Measurements from ENCODE around the gene VCPKMT. TPM values are rescaled to one million over a fixed set of nuclear protein-coding genes. Genes with fewer than 3 reads are reported as not detected.
A peak's percentile ranks its signal among the peaks of the same experiment; 100 is the strongest.

The VCPKMT gene
- total and polyA plus RNA-seq, 9 of the 15 experiments (the other 6 are each of a cell fraction or from before 2014, with no cell fraction given) = 2.7 to 7.8 (median 6.3) TPM

DNA sequence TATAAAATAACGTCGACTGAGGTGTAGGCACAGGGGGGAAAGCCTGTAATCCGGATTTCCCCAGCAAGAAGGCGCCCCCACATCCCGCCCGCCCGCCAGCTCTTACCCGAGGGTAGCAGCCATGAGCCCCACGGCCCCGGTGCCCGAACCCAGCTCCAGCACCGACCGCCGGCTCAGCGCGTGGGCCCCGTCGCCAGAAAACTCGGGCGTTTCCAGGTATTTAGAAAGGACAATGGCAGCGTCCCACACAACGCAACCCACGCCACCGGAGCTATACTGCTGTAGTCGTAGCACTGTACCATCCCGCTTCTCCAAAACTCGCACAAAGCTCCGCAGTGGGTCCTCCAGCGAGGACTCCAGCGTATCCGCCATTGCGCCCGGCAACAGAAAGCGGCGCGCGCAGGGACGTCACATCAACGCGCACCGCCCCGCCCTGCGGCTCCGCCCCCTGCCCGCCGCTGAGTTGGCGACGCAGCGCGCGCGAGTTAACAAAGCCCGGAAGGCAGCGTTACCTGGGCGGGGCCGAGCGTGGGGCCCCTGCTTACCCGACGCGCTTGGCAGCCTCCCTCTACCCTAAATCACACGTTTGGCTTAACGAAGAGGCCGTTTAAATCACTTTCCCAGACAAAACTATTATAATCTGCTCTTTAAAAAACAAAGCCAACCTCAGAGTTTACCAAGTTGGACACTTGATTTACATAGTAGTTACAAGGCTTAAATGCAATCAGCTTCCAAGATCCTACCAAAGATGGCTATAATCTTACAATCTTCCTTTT is at the start of gene VCPKMT (continued):
- peak; percentile 60; the same call in 1 of the 2 replicates for TF ChIP-seq TAF7 (tag; IDR thresholded peaks at IDR 0.05)
- TF ChIP-seq, protein P1, sequence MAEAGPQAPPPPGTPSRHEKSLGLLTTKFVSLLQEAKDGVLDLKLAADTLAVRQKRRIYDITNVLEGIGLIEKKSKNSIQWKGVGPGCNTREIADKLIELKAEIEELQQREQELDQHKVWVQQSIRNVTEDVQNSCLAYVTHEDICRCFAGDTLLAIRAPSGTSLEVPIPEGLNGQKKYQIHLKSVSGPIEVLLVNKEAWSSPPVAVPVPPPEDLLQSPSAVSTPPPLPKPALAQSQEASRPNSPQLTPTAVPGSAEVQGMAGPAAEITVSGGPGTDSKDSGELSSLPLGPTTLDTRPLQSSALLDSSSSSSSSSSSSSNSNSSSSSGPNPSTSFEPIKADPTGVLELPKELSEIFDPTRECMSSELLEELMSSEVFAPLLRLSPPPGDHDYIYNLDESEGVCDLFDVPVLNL (CRISPR knock-in tag; IDR thresholded peaks at IDR 0.05; ENCODE audit: low read depth) = peak; percentile 81; the same call in 1 of the 2 replicates
- TF ChIP-seq ELK3 (CRISPR knock-in tag; IDR thresholded peaks at IDR 0.05) = no peak
- TF ChIP-seq MBD1 (CRISPR knock-in tag; IDR thresholded peaks at IDR 0.05) = no peak
- no peak for TF ChIP-seq RHOXF2B (CRISPR knock-in tag; conservative IDR thresholded peaks at IDR 0.05)
- TF ChIP-seq RNF2 (IDR thresholded peaks at IDR 0.05) = no peak
- no peak for TF ChIP-seq ZNF76 (CRISPR knock-in tag; IDR thresholded peaks at IDR 0.05; ENCODE audit: borderline replicate concordance)
- no peak for TF ChIP-seq CSDE1 (IDR thresholded peaks at IDR 0.05)
- TF ChIP-seq ZNF24 (IDR thresholded peaks at IDR 0.05) = no peak; the same call in 1 of the 2 replicates
- TF ChIP-seq GABPB1 (CRISPR knock-in tag; IDR thresholded peaks at IDR 0.05) = peak; percentile 72
- TF ChIP-seq POLR2H (tag; IDR thresholded peaks at IDR 0.05; ENCODE audit: low read depth) = peak; percentile 73
- TF ChIP-seq, protein P2, sequence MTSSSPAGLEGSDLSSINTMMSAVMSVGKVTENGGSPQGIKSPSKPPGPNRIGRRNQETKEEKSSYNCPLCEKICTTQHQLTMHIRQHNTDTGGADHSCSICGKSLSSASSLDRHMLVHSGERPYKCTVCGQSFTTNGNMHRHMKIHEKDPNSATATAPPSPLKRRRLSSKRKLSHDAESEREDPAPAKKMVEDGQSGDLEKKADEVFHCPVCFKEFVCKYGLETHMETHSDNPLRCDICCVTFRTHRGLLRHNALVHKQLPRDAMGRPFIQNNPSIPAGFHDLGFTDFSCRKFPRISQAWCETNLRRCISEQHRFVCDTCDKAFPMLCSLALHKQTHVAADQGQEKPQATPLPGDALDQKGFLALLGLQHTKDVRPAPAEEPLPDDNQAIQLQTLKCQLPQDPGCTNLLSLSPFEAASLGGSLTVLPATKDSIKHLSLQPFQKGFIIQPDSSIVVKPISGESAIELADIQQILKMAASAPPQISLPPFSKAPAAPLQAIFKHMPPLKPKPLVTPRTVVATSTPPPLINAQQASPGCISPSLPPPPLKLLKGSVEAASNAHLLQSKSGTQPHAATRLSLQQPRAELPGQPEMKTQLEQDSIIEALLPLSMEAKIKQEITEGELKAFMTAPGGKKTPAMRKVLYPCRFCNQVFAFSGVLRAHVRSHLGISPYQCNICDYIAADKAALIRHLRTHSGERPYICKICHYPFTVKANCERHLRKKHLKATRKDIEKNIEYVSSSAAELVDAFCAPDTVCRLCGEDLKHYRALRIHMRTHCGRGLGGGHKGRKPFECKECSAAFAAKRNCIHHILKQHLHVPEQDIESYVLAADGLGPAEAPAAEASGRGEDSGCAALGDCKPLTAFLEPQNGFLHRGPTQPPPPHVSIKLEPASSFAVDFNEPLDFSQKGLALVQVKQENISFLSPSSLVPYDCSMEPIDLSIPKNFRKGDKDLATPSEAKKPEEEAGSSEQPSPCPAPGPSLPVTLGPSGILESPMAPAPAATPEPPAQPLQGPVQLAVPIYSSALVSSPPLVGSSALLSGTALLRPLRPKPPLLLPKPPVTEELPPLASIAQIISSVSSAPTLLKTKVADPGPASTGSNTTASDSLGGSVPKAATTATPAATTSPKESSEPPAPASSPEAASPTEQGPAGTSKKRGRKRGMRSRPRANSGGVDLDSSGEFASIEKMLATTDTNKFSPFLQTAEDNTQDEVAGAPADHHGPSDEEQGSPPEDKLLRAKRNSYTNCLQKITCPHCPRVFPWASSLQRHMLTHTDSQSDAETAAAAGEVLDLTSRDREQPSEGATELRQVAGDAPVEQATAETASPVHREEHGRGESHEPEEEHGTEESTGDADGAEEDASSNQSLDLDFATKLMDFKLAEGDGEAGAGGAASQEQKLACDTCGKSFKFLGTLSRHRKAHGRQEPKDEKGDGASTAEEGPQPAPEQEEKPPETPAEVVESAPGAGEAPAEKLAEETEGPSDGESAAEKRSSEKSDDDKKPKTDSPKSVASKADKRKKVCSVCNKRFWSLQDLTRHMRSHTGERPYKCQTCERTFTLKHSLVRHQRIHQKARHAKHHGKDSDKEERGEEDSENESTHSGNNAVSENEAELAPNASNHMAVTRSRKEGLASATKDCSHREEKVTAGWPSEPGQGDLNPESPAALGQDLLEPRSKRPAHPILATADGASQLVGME (CRISPR knock-in tag; IDR thresholded peaks at IDR 0.05) = no peak
- TF ChIP-seq HSF4 (CRISPR knock-in tag; IDR thresholded peaks at IDR 0.05; ENCODE audit: borderline replicate concordance) = no peak
- TF ChIP-seq ZC3H11A (IDR thresholded peaks at IDR 0.05; ENCODE audit: low read depth, low read length) = no peak
- TF ChIP-seq, protein P3, sequence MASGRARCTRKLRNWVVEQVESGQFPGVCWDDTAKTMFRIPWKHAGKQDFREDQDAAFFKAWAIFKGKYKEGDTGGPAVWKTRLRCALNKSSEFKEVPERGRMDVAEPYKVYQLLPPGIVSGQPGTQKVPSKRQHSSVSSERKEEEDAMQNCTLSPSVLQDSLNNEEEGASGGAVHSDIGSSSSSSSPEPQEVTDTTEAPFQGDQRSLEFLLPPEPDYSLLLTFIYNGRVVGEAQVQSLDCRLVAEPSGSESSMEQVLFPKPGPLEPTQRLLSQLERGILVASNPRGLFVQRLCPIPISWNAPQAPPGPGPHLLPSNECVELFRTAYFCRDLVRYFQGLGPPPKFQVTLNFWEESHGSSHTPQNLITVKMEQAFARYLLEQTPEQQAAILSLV (tag; IDR thresholded peaks at IDR 0.05) = no peak
- no peak for TF ChIP-seq SMAD3 (CRISPR knock-in tag; conservative IDR thresholded peaks at IDR 0.05)
- TF ChIP-seq ZNF766 (CRISPR knock-in tag; conservative IDR thresholded peaks at IDR 0.05) = 0 out of 2 replicates have a peak, but pooled peaks have one; percentile 30

Data from K562 (cell line).